GM21717 (cell line): ENCODE measurements around the gene CALML6.

Experiments
- ATAC-seq: cut with Tn5 transposase; IDR thresholded peaks from one replicate; pipeline ENCODE4 v1.9.1; 2021; ENCODE audit warnings: mild to moderate bottlenecking, moderate library complexity; ENCODE audit not compliant: unreplicated experiment

CALML6 gene

GRCh38 chr1:1962752-1963151 lies 47.7 kb downstream of the CALML6 start:
- no peak for ATAC-seq

DNA sequence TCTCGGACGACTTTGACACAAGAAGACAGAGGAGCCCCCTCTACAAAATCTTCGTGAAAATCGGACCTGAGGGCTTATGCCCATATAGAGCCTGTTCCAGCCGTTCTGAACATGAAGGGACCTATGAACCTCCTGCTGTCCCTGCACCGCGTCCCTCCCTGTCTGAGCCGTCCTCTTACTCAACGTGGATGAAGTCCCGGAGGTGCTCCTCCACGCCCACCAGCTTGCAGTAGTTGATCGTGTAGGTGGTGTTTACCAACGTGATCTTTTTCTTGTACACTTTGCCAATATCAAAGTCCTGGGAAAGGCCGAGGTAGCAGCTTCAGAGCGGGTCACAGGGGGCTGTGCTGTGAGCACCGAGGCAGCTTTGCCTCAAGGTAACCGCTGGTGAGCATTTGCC lies 48.5 kb downstream of the CALML6 start:
- no peak for ATAC-seq

- ATAC-seq: no peak
These were observed 49.8 kb downstream of the CALML6 start for GRCh38 chr1:1964811-1965210.

DNA sequence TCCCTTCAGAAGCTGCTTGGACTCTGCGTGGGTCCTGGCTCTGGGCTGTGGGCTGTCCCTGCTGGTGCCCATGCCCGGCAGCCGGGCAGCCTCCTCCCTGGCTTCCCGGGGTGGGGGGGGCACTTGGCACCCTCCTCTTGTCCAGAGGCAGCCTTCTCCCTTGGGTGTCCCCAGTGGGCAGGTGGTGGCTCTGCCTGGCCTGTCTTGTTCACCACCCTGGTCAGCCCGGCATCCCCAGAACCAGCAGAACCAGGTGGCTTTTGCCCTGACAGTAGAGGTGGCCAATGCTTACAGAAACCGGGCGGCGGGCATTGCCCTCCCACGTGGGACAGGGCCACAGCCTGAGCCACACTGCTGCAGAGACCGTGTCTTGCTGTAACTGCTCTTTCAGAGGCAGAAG lies 50.5 kb downstream of the CALML6 start:
- no peak for ATAC-seq

GRCh38 chr1:1966071-1966740 lies 51.1 kb downstream of the CALML6 start:
- ATAC-seq: no peak
